ENCODE data around the gene CNTN1.
"Not testable (repeated sequence)": the region's sequence is repeated elsewhere in the genome, so short reads cannot be mapped to it uniquely, and the experiment has no call there.

Gene CNTN1

GRCh38 chr12:40734276-40734675 is 42.0 kb downstream of the CNTN1 start:
- H3K27me3 ChIP-seq (replicated peaks): no peaks in the 10 kb centered on the region

GRCh38 chr12:40735551-40736230 is 43.5 kb downstream of the CNTN1 start:
- no peaks in the 10 kb centered on the region for H3K27me3 ChIP-seq (replicated peaks)
- no peaks in the 10 kb centered on the region for H3K36me3 ChIP-seq (replicated peaks)
- no peak for TF ChIP-seq CTCF (IDR thresholded peaks at IDR 0.05; ENCODE audit: low read depth, low read length, missing control alignments)
- DNase-seq: no peak
- in situ Hi-C loops (cut with HindIII; ENCODE audit: low pct_ligation_motif_present, low sequenced_read_pairs): no loop called here
- no peak overlapping the region for H3K4me3 ChIP-seq (ENCODE audit: low read depth, low read length)
- H3K27ac ChIP-seq: no peak overlapping the region

More at GRCh38 chr12:40734276-40734675, 42.0 kb downstream of the CNTN1 start:
- no peak for DNase-seq
- no peak for TF ChIP-seq CTCF (IDR thresholded peaks at IDR 0.05; ENCODE audit: low read depth, low read length, missing control alignments)
- Histone ChIP-seq H3K4me3 (ENCODE audit: low read depth, low read length) (no peak overlapping the region), H3K27ac (no peak overlapping the region), H3K36me3 (replicated peaks) (no peaks in the 10 kb centered on the region)
- in situ Hi-C loops (cut with HindIII; ENCODE audit: low pct_ligation_motif_present, low sequenced_read_pairs): no loop called here

GRCh38 chr12:40737416-40737815 is 45.2 kb downstream of the CNTN1 start:
- H3K27me3 ChIP-seq (replicated peaks); in situ Hi-C loops (cut with HindIII; ENCODE audit: low pct_ligation_motif_present, low sequenced_read_pairs); H3K27ac ChIP-seq; H3K4me3 ChIP-seq (ENCODE audit: low read depth, low read length); DNase-seq; H3K36me3 ChIP-seq (replicated peaks): not testable (repeated sequence)

- H3K27me3 ChIP-seq (replicated peaks): no peaks in the 10 kb centered on the region
- no peak overlapping the region for H3K27ac ChIP-seq
- in situ Hi-C loops (cut with HindIII; ENCODE audit: low pct_ligation_motif_present, low sequenced_read_pairs): no loop called here
- TF ChIP-seq CTCF (IDR thresholded peaks at IDR 0.05; ENCODE audit: low read depth, low read length, missing control alignments): no peak
- H3K4me3 ChIP-seq (ENCODE audit: low read depth, low read length): no peak overlapping the region
- H3K36me3 ChIP-seq (replicated peaks): no peaks in the 10 kb centered on the region
- DNase-seq: no peak
These were observed 46.6 kb downstream of the CNTN1 start for GRCh38 chr12:40738856-40739255.

GRCh38 chr12:40742041-40742440 is 49.8 kb downstream of the CNTN1 start:
- DNase-seq: no peak
- Histone ChIP-seq H3K27ac (no peak overlapping the region), H3K27me3 (replicated peaks) (no peaks in the 10 kb centered on the region), H3K4me3 (ENCODE audit: low read depth, low read length) (no peak overlapping the region), H3K36me3 (replicated peaks) (no peaks in the 10 kb centered on the region)
- in situ Hi-C loops (cut with HindIII; ENCODE audit: low pct_ligation_motif_present, low sequenced_read_pairs): no loop called here
- no peak for TF ChIP-seq CTCF (IDR thresholded peaks at IDR 0.05; ENCODE audit: low read depth, low read length, missing control alignments)

GRCh38 chr12:40745386-40745785 is 53.1 kb downstream of the CNTN1 start:
- Histone ChIP-seq H3K27me3 (replicated peaks) (no peaks in the 10 kb centered on the region), H3K4me3 (ENCODE audit: low read depth, low read length) (no peak overlapping the region), H3K36me3 (replicated peaks) (no peaks in the 10 kb centered on the region), H3K27ac (no peak overlapping the region)
- in situ Hi-C loops (cut with HindIII; ENCODE audit: low pct_ligation_motif_present, low sequenced_read_pairs): no loop called here
- DNase-seq: no peak
- no peak for TF ChIP-seq CTCF (IDR thresholded peaks at IDR 0.05; ENCODE audit: low read depth, low read length, missing control alignments)
